T-helper 22 cell (primary cell): ENCODE measurements around the gene POMGNT2.

ENCODE experiments used
- DNase-seq: peaks from one replicate; pipeline ENCODE4 v3.0.0-alpha.2; 2020; ENCODE audit warnings: low read depth

POMGNT2 gene

DNA sequence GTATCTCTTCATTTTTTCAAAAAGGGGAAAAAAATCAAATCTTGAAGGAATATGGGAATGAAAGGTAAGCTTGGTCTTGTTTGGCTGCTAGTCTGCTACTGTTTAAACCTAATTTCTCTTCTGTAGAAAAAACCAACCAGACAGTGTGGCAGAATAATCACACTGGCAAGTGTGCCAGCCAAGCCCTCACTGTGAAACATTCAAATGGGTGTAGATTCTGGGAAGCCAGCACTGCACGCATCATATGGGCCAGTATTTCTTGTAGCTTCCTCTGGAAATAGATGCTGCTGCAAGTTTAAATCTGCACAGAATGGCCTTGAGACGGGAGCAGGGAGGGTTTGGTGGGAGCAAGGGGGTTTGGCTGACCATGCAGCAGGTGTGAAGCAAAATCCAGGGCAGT, 62.1 kb downstream of the POMGNT2 start:
- no peak for DNase-seq

DNA sequence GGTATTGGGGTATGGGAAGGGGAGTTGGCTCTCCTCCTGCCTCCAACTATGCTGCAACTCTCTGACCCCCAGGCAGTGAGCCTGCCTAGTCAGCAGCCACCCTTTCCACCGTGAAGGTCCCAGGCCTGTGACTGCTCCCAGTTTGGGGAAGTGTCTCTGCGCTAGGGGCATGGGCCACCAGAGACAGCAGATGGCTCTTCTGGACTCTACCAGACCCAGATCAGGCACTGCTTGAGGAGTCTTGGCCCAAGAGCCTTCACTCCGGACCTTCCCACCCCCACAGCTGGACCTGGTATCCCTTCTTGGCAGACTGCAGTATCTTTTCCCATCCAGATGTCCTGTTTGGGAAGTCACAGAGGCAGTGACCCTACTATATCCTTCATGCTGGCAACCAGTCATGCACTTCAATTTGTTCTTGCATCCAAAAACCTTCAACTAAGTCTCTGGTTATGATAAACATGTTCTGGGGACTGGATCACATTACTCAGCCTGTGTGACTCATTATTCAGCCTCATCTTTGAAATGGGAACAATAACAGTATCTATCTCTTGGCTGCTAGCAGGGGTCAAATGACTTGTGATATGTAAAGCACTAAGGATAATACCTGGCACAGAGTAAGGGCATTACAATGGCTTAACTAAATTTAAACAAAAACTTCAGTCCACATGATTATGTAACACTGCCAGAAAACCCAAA, 62.7 kb downstream of the POMGNT2 start:
- no peak for DNase-seq

GRCh38 chr3:43041517-43041916, 64.4 kb downstream of the POMGNT2 start:
- DNase-seq, result no peak

DNA sequence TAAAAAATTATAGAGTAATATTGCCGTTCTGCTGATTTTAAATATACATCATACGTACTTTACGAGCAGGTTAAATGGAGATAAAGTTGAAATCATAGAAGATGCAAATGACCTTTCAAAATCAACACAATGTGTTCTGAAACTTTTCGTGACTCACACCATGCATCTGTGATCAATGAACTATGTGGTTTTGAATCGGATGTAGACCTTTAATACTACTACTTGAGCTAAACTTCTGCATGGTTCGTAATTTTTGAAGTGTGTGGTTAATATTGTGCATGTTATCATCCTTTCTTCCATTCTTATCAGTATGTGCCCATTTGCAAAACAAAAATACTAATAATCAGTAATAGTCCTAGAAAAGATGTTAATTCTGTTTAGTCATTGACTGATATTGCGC, 67.9 kb downstream of the POMGNT2 start:
- DNase-seq, result no peak

DNA sequence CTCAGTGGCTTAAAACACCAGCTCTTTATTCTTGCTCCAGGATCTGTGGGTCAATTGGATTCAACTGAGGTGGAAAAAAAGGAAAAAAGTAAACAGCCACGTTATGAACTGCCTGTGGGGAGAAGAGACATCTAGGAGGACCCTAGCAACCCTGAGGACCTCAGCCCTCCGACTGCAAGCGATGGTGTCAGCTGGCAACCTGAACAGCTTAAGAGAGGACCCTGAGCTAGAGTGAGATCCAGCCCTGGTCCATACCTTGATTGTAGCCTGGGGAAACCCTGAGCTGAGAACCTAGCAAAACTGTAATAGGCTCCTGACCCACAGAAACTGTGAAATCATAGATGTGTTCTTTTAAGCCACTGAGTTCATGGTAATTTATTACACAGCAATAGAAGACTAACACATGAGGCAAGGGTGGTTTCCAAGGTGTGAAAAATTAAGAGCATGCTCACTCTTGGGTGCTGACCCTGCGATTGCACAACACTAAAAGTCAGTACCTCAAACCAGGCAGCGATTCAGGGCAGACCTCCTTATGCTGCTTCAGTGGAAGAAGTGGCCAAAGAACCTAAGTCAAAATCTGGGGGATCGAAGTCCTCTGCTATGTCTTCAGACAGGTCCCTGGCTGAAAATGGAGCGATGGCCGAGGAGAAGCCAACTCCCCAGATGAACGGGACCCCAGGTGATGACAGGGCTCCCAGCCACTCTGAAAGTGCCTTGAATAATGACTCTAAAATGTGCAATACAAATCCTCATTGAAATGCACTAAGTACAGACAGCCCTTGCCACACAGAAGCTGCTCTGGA, 69.1 kb downstream of the POMGNT2 start:
- no peak for DNase-seq

DNA sequence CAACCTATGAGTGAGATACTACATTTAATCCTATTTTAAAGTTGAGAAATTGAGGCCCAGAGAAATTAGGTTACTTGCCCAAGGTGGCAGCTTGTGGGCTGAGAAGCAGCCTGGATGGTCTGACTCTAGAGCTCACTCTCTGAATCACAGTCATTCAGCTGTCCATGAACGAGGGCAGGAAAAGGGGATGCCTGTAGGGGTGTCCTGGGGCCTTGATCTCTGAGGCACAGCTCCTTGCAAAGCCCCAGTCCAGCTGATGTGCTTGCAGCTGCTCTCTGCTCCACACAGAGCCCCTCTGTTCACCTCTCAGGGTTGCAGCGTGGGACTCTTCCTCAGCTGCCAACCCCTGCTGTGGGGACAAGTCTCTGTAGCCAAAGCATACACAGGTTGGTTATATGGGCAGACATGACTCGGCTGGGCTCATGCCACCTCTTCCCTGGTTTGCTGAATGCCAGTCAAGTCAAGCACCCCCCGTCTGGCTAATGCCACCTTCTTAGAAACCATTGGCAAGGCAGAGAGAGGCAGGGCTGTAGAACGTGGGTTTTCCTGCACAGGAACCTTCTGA, 70.0 kb downstream of the POMGNT2 start:
- no peak for DNase-seq

DNA sequence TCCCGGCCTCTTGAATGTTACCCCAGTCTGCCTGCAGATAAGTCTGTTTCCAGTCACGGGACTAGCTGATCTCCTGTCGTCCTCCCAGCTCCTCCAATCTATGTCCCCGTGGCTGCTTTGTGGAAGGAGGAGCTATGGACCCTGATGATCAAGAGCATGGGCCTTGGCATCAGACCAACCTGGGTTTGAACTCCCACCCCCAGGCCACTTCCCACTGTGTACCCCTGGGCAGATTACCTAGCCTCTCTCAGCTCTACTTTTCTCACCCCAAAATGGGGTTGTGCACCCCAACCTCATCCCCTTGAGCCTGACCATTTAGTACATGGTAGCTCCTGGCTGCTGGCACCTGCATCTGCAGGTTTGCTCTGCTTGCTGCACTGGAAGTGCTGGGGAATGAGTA, 71.0 kb downstream of the POMGNT2 start:
- DNase-seq, result no peak

- DNase-seq, result no peak
Observed at GRCh38 chr3:43034200-43034599, 71.7 kb downstream of the POMGNT2 start.

DNA sequence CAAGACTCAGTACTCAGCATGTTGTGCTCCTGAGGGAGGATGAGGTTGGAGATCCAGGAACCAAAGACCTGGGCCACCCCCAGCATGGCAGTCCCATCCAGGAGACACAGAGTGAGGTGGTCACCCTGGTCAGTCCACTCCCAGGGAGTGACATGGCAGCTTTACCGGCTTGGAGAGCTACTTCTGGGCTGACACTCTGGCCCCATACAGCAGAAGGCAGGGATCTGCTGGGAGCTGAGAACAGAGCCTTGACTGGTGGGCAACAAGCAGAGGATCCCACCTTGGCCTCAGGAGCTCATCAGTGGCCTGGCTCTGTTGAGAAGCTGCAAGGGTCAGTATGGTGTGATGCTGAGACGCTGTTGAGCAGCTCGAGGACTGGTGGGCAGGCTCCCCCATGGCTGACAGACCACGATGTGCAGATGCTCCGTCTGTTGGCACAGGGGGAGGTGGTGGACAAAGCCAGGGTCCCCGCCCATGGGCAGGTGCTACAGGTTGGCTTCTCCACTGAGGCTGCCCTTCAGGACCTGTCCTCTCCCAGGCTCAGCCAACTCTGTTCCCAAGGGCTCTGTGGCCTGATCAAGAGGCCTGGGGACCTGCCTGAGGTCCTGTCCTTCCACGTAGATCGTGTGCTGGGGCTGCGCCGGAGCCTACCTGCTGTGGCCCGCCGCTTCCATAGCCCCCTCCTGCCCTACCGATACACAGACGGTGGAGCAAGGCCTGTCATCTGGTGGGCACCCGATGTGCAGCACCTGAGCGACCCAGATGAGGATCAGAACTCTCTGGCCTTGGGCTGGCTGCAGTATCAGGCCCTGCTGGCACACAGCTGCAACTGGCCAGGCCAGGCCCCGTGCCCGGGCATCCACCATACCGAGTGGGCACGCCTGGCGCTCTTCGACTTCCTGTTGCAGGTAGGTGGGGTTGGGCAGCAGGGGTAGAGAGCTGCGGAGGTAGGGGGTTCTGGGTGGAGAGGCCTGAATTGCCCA, 72.9 kb downstream of the POMGNT2 start:
- no peak for DNase-seq

GRCh38 chr3:43031889-43032545, 73.9 kb downstream of the POMGNT2 start:
- no peak for DNase-seq

DNA sequence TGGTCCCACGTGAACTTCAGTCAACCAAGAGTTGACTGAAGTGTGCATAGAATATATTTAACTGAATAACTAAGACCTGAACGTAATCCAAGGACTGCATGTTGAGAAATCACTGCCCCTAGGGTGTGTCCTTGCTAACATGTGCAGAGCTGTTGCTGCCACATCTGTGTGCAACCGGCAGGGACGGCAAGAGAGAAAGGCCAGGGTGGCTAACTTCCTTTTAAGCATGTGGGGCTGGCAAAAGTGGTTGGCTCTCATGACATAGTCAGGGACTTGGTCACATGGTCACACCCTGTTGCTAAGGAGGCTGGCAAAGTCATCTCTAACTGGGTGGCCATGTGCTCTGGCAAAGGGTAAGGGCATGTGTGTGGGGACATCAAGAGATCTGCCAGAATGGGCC, 74.4 kb downstream of the POMGNT2 start:
- no peak for DNase-seq

DNA sequence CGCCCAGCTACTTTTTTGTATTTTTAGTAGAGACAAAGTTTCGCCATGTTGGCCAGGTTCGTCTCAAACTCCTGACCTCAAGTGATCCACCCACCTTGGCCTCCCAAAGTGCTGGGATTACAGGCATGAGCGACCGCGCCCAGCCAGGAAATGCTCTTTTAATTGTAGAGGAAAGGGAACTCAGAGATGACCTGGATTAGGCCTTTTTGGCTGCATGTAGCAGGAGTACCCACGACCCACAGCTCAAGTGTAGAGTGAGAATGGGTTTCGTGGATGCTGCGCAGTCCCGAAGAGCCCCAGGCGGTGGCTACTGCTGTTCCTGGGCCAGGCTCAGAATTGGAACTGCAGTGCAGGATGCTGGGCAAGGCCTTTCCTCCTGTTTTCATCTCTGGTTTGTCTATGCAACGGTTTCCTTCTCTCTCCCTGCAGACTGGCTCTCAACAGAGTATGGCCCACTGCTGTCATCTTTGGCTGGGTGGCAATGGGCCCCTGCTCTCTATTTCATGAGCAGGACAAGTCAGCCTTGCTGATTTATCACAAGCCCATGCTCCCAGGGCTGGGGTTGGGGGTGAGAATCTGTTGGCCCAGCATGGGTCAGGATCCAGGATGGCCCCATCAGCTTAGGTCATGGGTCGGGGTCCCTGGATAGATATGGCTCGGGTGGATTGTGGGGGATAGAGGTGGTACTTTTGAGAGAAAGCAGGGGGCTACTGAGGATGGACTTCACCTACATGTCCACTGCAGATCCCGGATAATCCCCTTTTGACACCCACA, 75.5 kb downstream of the POMGNT2 start:
- no peak for DNase-seq
